WTC11 (cell line): ENCODE data around the gene SPRTN. TPM values are rescaled to one million over a fixed set of nuclear protein-coding genes. Genes with fewer than 3 reads are reported as not detected.

Source experiments
- ATAC-seq: fragments of 200-7000 bp; cut with Tn5 transposase; 2 replicates; pipeline ENCODE4 v1.10.0; 2021; ENCODE audit warnings: mild to moderate bottlenecking, moderate library complexity
- CTCF ChIA-PET: fragments of 300-600 bp; sonication (Branson Sonifier 250); formaldehyde crosslinking; loops from one replicate; lab custom pipeline; 2021; ENCODE audit warnings: antibody characterized with exemption; lab: Charles Lee
- POLR2A ChIA-PET: fragments of 350-600 bp; sonication (Branson Sonifier 250); formaldehyde crosslinking; loops from one replicate; lab custom pipeline; 2021; ENCODE audit warnings: antibody characterized with exemption; lab: Charles Lee
- DNase-seq: peaks from one replicate; pipeline ENCODE4 v3.0.0; 2021; ENCODE audit warnings: low spot score
- H3K27ac Mint-ChIP-seq: 2 replicates; pipeline ENCODE4 v1.8.0; 2021; ENCODE audit warnings: mixed read lengths
- H3K27me3 Mint-ChIP-seq: 2 replicates; pipeline ENCODE4 v1.8.0; 2021; ENCODE audit warnings: low read depth, mild to moderate bottlenecking, moderate library complexity, mixed read lengths
- H3K36me3 Mint-ChIP-seq: 2 replicates; pipeline ENCODE4 v1.8.0; 2021; ENCODE audit warnings: mixed read lengths
- H3K4me1 Mint-ChIP-seq: 2 replicates; pipeline ENCODE4 v1.8.0; 2022; ENCODE audit warnings: mixed read lengths
- H3K4me3 Mint-ChIP-seq: 2 replicates; pipeline ENCODE4 v1.8.0; 2021; ENCODE audit warnings: mild to moderate bottlenecking, moderate library complexity, mixed read lengths
- H3K9me3 Mint-ChIP-seq: 2 replicates; pipeline ENCODE4 v1.8.0; 2021; ENCODE audit warnings: mixed read lengths
- GRHL2 ChIP-seq: fragments of 250-450 bp; sonication (Bioruptor Pico); IDR thresholded peaks from 2 replicates; pipeline ENCODE4 v1.8.0; 2022; ENCODE audit warnings: mild to moderate bottlenecking, moderate library complexity; ENCODE audit not compliant: insufficient replicate concordance, severe bottlenecking
- IRF2 ChIP-seq: sonication (generic); formaldehyde crosslinking; IDR thresholded peaks from 2 replicates; pipeline ENCODE4 v1.8.0; 2022; ENCODE audit warnings: low read depth, missing genetic modification reagents, borderline replicate concordance
- MYBL2 ChIP-seq: sonication (generic); formaldehyde crosslinking; IDR thresholded peaks from 2 replicates; pipeline ENCODE4 v1.8.1; 2023; ENCODE audit warnings: mild to moderate bottlenecking, moderate library complexity, missing genetic modification reagents
- NFATC4 ChIP-seq: fragments of 250-450 bp; sonication (Bioruptor Pico); IDR thresholded peaks from 2 replicates; pipeline ENCODE4 v1.9.0; 2021; ENCODE audit warnings: mild to moderate bottlenecking
- NFE2L1 ChIP-seq: sonication (generic); formaldehyde crosslinking; IDR thresholded peaks from 2 replicates; pipeline ENCODE4 v1.8.1; 2023; ENCODE audit warnings: missing genetic modification reagents
- OVOL2 ChIP-seq: fragments of 250-450 bp; sonication (Bioruptor Pico); IDR thresholded peaks from 2 replicates; pipeline ENCODE4 v1.9.0; 2021; ENCODE audit warnings: mild to moderate bottlenecking, borderline replicate concordance
- SMAD3 ChIP-seq: sonication (generic); formaldehyde crosslinking; IDR thresholded peaks from 2 replicates; pipeline ENCODE4 v1.8.0; 2022; ENCODE audit warnings: missing genetic modification reagents, mild to moderate bottlenecking, borderline replicate concordance
- SMAD4 ChIP-seq: sonication (generic); formaldehyde crosslinking; IDR thresholded peaks from 2 replicates; pipeline ENCODE4 v1.8.0; 2022; ENCODE audit warnings: mild to moderate bottlenecking, missing genetic modification reagents
- TEAD1 ChIP-seq: sonication (generic); formaldehyde crosslinking; IDR thresholded peaks from 2 replicates; pipeline ENCODE4 v1.8.0; 2022; ENCODE audit warnings: mild to moderate bottlenecking, missing genetic modification reagents
- ZBTB21 ChIP-seq: sonication (generic); formaldehyde crosslinking; IDR thresholded peaks from 2 replicates; pipeline ENCODE4 v1.8.1; 2023; ENCODE audit warnings: mild to moderate bottlenecking, missing genetic modification reagents, borderline replicate concordance
- ZNF317 ChIP-seq: sonication (generic); formaldehyde crosslinking; IDR thresholded peaks from 2 replicates; pipeline ENCODE4 v1.8.1; 2023; ENCODE audit warnings: low read depth, mild to moderate bottlenecking, moderate library complexity, missing genetic modification reagents, borderline replicate concordance
- ZNF416 ChIP-seq: fragments of 250-450 bp; sonication (Bioruptor Pico); IDR thresholded peaks from 2 replicates; pipeline ENCODE4 v1.9.0; 2021; ENCODE audit warnings: mild to moderate bottlenecking, inconsistent platforms
- ZNF423 ChIP-seq: fragments of 250-450 bp; sonication (Bioruptor Pico); IDR thresholded peaks from 2 replicates; pipeline ENCODE4 v2.1.2; 2022; ENCODE audit warnings: mild to moderate bottlenecking, moderate library complexity
- total RNA-seq: library from RNA; stranded (reverse); gene quantifications from 3 replicates; pipeline ENCODE4 v1.2.3, GENCODE V29; 2021
- TF ChIP-seq, protein P1 (sequence below): sonication (generic); formaldehyde crosslinking; IDR thresholded peaks from 2 replicates; pipeline ENCODE4 v1.8.0; 2023; ENCODE audit warnings: missing genetic modification reagents
- TF ChIP-seq, protein P2 (sequence below): sonication (generic); formaldehyde crosslinking; IDR thresholded peaks from 2 replicates; pipeline ENCODE4 v1.8.1; 2023; ENCODE audit warnings: mild to moderate bottlenecking, missing genetic modification reagents
- TF ChIP-seq, protein P3 (sequence below): fragments of 250-450 bp; sonication (Bioruptor Pico); IDR thresholded peaks from 2 replicates; pipeline ENCODE4 v1.9.0; 2021; ENCODE audit warnings: moderate library complexity, mild to moderate bottlenecking, inconsistent platforms, borderline replicate concordance
- TF ChIP-seq, protein P4 (sequence below): sonication (generic); formaldehyde crosslinking; IDR thresholded peaks from 2 replicates; pipeline ENCODE4 v1.8.1; 2022; ENCODE audit warnings: mild to moderate bottlenecking, moderate library complexity, missing genetic modification reagents
- TF ChIP-seq, protein P5 (sequence below): sonication (generic); formaldehyde crosslinking; IDR thresholded peaks from 2 replicates; pipeline ENCODE4 v1.8.1; 2023; ENCODE audit warnings: mild to moderate bottlenecking, missing genetic modification reagents, moderate library complexity

SPRTN gene
- total RNA-seq, 1 experiment from 2014 or later: 14.6 TPM

DNA sequence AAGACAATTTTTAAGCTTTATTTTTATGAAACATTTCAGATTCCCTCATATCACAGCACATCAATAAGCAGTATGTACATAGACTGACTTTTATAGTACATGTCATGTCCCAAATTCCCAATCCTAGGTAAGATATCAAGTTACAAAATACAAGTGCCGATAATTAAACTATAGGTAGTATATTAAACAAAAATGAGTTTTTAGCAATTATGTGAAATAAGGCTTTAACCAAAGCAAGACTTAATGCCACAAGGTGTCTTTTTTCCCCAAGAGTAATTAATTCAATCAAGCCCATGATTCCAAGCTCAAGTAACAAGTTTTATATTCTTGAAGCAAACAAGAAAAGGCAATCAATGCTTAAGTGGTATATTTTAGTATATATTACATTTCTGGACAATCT is 5.3 kb upstream of the SPRTN start (continued):
- TF ChIP-seq ZNF423 (CRISPR knock-in tag): no peak

DNA sequence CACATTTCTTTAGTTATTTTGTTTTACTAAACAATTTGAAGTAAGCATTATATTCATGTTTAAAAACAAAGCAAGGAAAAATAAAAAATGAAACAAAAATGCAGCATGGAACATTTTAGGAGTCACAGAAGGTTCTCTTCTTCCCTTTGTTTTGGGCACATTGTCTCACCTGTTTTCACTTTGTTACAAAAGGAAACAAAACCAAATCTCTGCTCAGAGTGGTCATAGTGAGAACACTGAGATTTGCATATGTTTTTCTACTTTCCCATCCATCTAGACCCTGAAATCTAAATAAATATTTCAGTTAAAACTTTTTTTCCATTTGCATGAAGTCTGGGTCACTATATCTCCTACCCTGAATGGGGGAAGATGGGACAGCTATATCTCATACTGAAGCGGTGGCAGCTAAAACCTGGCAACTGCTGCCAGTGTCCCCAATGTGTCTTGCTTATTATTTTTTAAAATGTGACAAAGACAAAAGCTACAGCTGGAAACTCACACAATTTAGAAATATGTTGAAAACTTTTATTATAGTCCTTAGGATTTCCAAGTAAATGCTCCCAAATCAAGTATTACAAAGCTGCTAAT is 3.9 kb upstream of the SPRTN start:
- peaks cover 34% of the 10 kb centered on the region for H3K4me1 Mint-ChIP-seq
- no peak for DNase-seq
- CTCF ChIA-PET: interaction anchor here (1.2 kb wide), 1 partner anchor 18 kb away, joined by 6 read pairs; no protein-coding TSS in a partner anchor
- peak overlapping the region; percentile 64 for H3K4me3 Mint-ChIP-seq
- H3K36me3 Mint-ChIP-seq: 0 out of 2 replicates have a peak, but pooled peaks cover 6% of the 10 kb centered on the region
- H3K27me3 Mint-ChIP-seq: peaks cover 4% of the 10 kb centered on the region
- no peak overlapping the region for H3K27ac Mint-ChIP-seq
- ATAC-seq: no peak
- POLR2A ChIA-PET: no interaction called here
- H3K9me3 Mint-ChIP-seq: no peaks in the 10 kb centered on the region
- no peak for TF ChIP-seq ZBTB21
- TF ChIP-seq SMAD3 (CRISPR knock-in tag): no peak
- TF ChIP-seq, protein P1, sequence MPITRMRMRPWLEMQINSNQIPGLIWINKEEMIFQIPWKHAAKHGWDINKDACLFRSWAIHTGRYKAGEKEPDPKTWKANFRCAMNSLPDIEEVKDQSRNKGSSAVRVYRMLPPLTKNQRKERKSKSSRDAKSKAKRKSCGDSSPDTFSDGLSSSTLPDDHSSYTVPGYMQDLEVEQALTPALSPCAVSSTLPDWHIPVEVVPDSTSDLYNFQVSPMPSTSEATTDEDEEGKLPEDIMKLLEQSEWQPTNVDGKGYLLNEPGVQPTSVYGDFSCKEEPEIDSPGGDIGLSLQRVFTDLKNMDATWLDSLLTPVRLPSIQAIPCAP (CRISPR knock-in tag): no peak

DNA sequence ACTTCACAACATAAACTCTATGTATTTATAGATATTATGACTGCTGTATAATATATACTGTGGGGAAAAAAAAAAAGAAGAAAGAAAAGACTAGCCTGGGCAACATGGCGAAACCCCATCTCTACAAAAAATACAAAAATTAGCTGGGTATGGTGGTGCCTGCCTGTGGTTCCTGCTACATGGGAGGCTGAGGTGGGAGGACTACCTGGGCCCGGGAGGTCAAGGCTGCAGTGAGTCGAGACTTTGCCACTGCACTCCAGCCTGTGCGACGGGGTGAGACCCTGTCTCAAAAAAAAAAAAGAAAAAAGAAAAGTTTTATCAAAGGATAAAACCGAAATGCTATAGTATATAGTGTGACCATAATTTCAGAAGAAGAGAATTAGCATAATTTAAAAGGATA is 3.1 kb upstream of the SPRTN start:
- 0 out of 2 replicates have a peak, but pooled peaks cover 6% of the 10 kb centered on the region for H3K36me3 Mint-ChIP-seq
- peaks cover 4% of the 10 kb centered on the region for H3K27me3 Mint-ChIP-seq
- POLR2A ChIA-PET: no interaction called here
- peaks cover 40% of the 10 kb centered on the region for H3K4me1 Mint-ChIP-seq
- CTCF ChIA-PET: interaction anchor here (1.2 kb wide), 1 partner anchor 19 kb away, joined by 6 read pairs; no protein-coding TSS in a partner anchor
- no peak for ATAC-seq
- H3K27ac Mint-ChIP-seq: no peak overlapping the region
- DNase-seq: no peak
- H3K4me3 Mint-ChIP-seq: peak overlapping the region; percentile 64
- no peak for TF ChIP-seq OVOL2 (CRISPR knock-in tag)
- no peak for TF ChIP-seq NFATC4 (CRISPR knock-in tag)
- TF ChIP-seq, protein P2, sequence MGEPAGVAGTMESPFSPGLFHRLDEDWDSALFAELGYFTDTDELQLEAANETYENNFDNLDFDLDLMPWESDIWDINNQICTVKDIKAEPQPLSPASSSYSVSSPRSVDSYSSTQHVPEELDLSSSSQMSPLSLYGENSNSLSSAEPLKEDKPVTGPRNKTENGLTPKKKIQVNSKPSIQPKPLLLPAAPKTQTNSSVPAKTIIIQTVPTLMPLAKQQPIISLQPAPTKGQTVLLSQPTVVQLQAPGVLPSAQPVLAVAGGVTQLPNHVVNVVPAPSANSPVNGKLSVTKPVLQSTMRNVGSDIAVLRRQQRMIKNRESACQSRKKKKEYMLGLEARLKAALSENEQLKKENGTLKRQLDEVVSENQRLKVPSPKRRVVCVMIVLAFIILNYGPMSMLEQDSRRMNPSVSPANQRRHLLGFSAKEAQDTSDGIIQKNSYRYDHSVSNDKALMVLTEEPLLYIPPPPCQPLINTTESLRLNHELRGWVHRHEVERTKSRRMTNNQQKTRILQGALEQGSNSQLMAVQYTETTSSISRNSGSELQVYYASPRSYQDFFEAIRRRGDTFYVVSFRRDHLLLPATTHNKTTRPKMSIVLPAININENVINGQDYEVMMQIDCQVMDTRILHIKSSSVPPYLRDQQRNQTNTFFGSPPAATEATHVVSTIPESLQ (CRISPR knock-in tag): no peak
- TF ChIP-seq, protein P3, sequence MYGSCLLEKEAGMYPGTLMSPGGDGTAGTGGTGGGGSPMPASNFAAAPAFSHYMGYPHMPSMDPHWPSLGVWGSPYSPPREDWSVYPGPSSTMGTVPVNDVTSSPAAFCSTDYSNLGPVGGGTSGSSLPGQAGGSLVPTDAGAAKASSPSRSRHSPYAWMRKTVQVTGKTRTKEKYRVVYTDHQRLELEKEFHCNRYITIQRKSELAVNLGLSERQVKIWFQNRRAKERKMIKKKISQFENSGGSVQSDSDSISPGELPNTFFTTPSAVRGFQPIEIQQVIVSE (CRISPR knock-in tag): no peak
- no peak for TF ChIP-seq MYBL2
- TF ChIP-seq TEAD1: no peak
- TF ChIP-seq SMAD4 (CRISPR knock-in tag): no peak
- no peak for TF ChIP-seq NFE2L1 (CRISPR knock-in tag)
- no peak for TF ChIP-seq GRHL2
- no peaks in the 10 kb centered on the region for H3K9me3 Mint-ChIP-seq

DNA sequence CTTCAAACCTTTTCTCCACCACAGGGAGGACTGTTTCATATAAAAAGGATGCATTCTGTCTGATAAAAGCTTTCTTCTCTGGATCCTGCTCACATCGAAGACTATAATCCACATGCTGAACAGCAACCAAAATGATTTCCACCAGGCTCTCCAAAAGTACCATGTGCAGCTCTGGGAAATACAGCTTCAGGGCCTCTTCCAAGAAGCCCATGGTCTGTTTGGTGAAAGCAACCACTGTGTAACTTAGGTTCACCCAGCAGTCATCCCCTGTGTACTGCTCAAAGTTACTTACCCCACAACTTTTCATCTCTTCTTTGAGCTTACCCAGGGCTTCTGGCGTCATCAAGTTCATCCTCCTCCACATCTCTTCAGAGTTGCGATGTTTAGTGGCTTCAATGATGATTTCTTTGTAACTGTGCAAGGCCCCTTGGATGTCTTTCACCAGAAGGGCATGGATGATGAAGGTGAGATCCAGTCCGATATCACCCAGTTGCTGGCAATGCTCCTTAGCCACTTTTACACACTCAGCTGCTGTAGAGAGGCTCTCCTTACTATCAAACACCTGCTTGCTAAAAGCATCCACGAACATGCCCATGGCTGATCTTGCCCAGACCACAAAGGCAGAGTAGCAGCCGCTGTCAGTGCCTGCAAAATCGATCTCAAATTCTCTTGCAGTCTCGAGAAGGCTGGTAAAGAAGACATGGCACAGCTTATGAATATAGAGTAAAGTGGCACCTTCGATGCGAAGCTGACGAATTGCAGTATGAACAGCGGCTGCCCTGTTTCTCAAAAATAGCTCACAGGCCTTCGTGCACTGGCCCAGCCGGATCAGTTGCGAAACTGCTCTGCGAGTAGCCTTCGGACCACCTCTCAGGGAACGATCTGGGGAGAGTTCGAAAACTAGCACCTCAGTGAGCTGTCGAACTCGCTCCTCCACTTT is 2.2 kb upstream of the SPRTN start:
- peak overlapping the region; percentile 40; the same call in 1 of the 2 replicates for H3K27ac Mint-ChIP-seq
- no peak for ATAC-seq
- CTCF ChIA-PET: interaction anchor here (2.2 kb wide), 1 partner anchor 20 kb away, joined by 10 read pairs; no protein-coding TSS in a partner anchor

More for the DNA sequence above, 2.2 kb upstream of the SPRTN start:
- Mint-ChIP-seq H3K4me3 (peak overlapping the region; percentile 98), H3K27me3 (peaks cover 4% of the 10 kb centered on the region), H3K9me3 (no peaks in the 10 kb centered on the region), H3K4me1 (peaks cover 40% of the 10 kb centered on the region), H3K36me3 (peaks cover 12% of the 10 kb centered on the region)
- DNase-seq: no peak
- POLR2A ChIA-PET: no interaction called here
- no peak for TF ChIP-seq NFE2L1 (CRISPR knock-in tag)
- no peak for TF ChIP-seq ZNF416
- no peak for TF ChIP-seq ZNF317 (CRISPR knock-in tag)
- TF ChIP-seq, protein P4, sequence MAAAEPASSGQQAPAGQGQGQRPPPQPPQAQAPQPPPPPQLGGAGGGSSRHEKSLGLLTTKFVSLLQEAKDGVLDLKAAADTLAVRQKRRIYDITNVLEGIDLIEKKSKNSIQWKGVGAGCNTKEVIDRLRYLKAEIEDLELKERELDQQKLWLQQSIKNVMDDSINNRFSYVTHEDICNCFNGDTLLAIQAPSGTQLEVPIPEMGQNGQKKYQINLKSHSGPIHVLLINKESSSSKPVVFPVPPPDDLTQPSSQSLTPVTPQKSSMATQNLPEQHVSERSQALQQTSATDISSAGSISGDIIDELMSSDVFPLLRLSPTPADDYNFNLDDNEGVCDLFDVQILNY (CRISPR knock-in tag): no peak
- TF ChIP-seq IRF2: no peak
- TF ChIP-seq, protein P5, sequence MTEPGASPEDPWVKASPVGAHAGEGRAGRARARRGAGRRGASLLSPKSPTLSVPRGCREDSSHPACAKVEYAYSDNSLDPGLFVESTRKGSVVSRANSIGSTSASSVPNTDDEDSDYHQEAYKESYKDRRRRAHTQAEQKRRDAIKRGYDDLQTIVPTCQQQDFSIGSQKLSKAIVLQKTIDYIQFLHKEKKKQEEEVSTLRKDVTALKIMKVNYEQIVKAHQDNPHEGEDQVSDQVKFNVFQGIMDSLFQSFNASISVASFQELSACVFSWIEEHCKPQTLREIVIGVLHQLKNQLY (CRISPR knock-in tag): no peak
